Measurements from ENCODE around the gene MAT2B. TPM values are rescaled to one million over a fixed set of nuclear protein-coding genes. Genes with fewer than 3 reads are reported as not detected.

The MAT2B gene
- polyA plus RNA-seq, 1 donor (not counting 4 experiments of a cell fraction or from before 2014, with no cell fraction given), result 68.5 TPM

GRCh38 chr5:163456840-163457239, 48.6 kb upstream of the MAT2B start:
- no peaks in the 10 kb centered on the region for H3K27me3 ChIP-seq (ENCODE audit: control insufficient read depth, extremely low read depth, insufficient read depth, low read length)
- H3K27ac ChIP-seq (ENCODE audit: control insufficient read depth, insufficient read depth, low read length), result no peak overlapping the region
- no peak overlapping the region for H3K4me3 ChIP-seq (ENCODE audit: control insufficient read depth in 2 of 3, extremely low read depth in 1 of 3, insufficient read depth in 2 of 3, low read depth in 1 of 3, low read length in 3 of 3)
- FAIRE-seq (no peak), DNase-seq (ENCODE audit: low read depth, low spot score) (no peak)
- peaks cover 5% of the 10 kb centered on the region for H3K4me1 ChIP-seq (ENCODE audit: control insufficient read depth, extremely low read depth, insufficient read depth, low read length)
- no peak overlapping the region for H3K4me2 ChIP-seq (ENCODE audit: control insufficient read depth, extremely low read depth, insufficient read depth, low read depth, low read length)
- no peaks in the 10 kb centered on the region for H3K9me1 ChIP-seq (ENCODE audit: control insufficient read depth, extremely low read depth, insufficient read depth, low read length)
- no peaks in the 10 kb centered on the region for H3K9me3 ChIP-seq (ENCODE audit: control insufficient read depth, low read depth, low read length)
- TF ChIP-seq EZH2 (IDR thresholded peaks at IDR 0.05; ENCODE audit: low read length), result no peak
- TF ChIP-seq, protein P1, sequence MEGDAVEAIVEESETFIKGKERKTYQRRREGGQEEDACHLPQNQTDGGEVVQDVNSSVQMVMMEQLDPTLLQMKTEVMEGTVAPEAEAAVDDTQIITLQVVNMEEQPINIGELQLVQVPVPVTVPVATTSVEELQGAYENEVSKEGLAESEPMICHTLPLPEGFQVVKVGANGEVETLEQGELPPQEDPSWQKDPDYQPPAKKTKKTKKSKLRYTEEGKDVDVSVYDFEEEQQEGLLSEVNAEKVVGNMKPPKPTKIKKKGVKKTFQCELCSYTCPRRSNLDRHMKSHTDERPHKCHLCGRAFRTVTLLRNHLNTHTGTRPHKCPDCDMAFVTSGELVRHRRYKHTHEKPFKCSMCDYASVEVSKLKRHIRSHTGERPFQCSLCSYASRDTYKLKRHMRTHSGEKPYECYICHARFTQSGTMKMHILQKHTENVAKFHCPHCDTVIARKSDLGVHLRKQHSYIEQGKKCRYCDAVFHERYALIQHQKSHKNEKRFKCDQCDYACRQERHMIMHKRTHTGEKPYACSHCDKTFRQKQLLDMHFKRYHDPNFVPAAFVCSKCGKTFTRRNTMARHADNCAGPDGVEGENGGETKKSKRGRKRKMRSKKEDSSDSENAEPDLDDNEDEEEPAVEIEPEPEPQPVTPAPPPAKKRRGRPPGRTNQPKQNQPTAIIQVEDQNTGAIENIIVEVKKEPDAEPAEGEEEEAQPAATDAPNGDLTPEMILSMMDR (optimal IDR thresholded peaks at IDR 0.05 in 1 of 3, IDR thresholded peaks at IDR 0.05 in 1 of 3, conservative IDR thresholded peaks at IDR 0.05 in 1 of 3; ENCODE audit: extremely low read depth in 1 of 3, insufficient read depth in 2 of 3, low read length in 3 of 3), result no peak
- H3K36me3 ChIP-seq (ENCODE audit: control insufficient read depth in 2 of 2, extremely low read depth in 1 of 2, insufficient read depth in 2 of 2, low read length in 2 of 2), result peaks cover 0 to 2% of the 10 kb centered on the region in 2 experiments
- H3K79me2 ChIP-seq (ENCODE audit: control insufficient read depth, insufficient read depth, low read length), result peaks cover 26% of the 10 kb centered on the region
- H4K20me1 ChIP-seq (ENCODE audit: control insufficient read depth, extremely low read depth, insufficient read depth, low read length), result no peaks in the 10 kb centered on the region
- H3K9ac ChIP-seq (ENCODE audit: control insufficient read depth, extremely low read depth, insufficient read depth, low read length), result no peak overlapping the region
- dilution Hi-C loops (cut with MboI; ENCODE audit: extremely low pct_ligation_motif_present, low sequenced_read_pairs), result no loop called here
- H2AFZ ChIP-seq (ENCODE audit: control insufficient read depth, low read length), result no peak overlapping the region

GRCh38 chr5:163458778-163459385, 46.5 kb upstream of the MAT2B start:
- H3K27me3 ChIP-seq (ENCODE audit: control insufficient read depth, extremely low read depth, insufficient read depth, low read length), result no peaks in the 10 kb centered on the region
- H2AFZ ChIP-seq (ENCODE audit: control insufficient read depth, low read length), result peak overlapping the region; percentile 35
- peak overlapping the region; percentile 79 for H3K4me2 ChIP-seq (ENCODE audit: control insufficient read depth, extremely low read depth, insufficient read depth, low read depth, low read length)
- H3K9me3 ChIP-seq (ENCODE audit: control insufficient read depth, low read depth, low read length), result no peaks in the 10 kb centered on the region
- H4K20me1 ChIP-seq (ENCODE audit: control insufficient read depth, extremely low read depth, insufficient read depth, low read length), result no peaks in the 10 kb centered on the region
- no peak for FAIRE-seq
- peak overlapping the region; percentile 93 for H3K9ac ChIP-seq (ENCODE audit: control insufficient read depth, extremely low read depth, insufficient read depth, low read length)
- no peak for DNase-seq (ENCODE audit: low read depth, low spot score)
- H3K9me1 ChIP-seq (ENCODE audit: control insufficient read depth, extremely low read depth, insufficient read depth, low read length), result no peaks in the 10 kb centered on the region
- dilution Hi-C loops (cut with MboI; ENCODE audit: extremely low pct_ligation_motif_present, low sequenced_read_pairs), result no loop called here
- peaks cover 0 to 2% of the 10 kb centered on the region in 2 experiments for H3K36me3 ChIP-seq (ENCODE audit: control insufficient read depth in 2 of 2, extremely low read depth in 1 of 2, insufficient read depth in 2 of 2, low read length in 2 of 2)
- peak overlapping the region; percentile 98 for H3K27ac ChIP-seq (ENCODE audit: control insufficient read depth, insufficient read depth, low read length)
- TF ChIP-seq, protein P1 (optimal IDR thresholded peaks at IDR 0.05 in 1 of 3, IDR thresholded peaks at IDR 0.05 in 1 of 3, conservative IDR thresholded peaks at IDR 0.05 in 1 of 3; ENCODE audit: extremely low read depth in 1 of 3, insufficient read depth in 2 of 3, low read length in 3 of 3), result no peak
- no peak for TF ChIP-seq EZH2 (IDR thresholded peaks at IDR 0.05; ENCODE audit: low read length)
- peak overlapping the region; percentile 68 to 82 (median 70) for H3K4me3 ChIP-seq (ENCODE audit: control insufficient read depth in 2 of 3, extremely low read depth in 1 of 3, insufficient read depth in 2 of 3, low read depth in 1 of 3, low read length in 3 of 3)
- H3K79me2 ChIP-seq (ENCODE audit: control insufficient read depth, insufficient read depth, low read length), result peaks cover 34% of the 10 kb centered on the region
- H3K4me1 ChIP-seq (ENCODE audit: control insufficient read depth, extremely low read depth, insufficient read depth, low read length), result peaks cover 5% of the 10 kb centered on the region
